GM23338 (cell line): ENCODE results near the gene SIRPA. TPM values are rescaled to one million over a fixed set of nuclear protein-coding genes. Genes with fewer than 3 reads are reported as not detected.

Source experiments
- ATAC-seq: fragments of 200-7000 bp; cut with Tn5 transposase; 3 replicates; pipeline ENCODE4 v1.9.1; 2020
- DNase-seq: peaks from one replicate; pipeline ENCODE4 v3.0.0-alpha.2; 2015; ENCODE audit warnings: low spot score
- H2AFZ ChIP-seq: fragments of 200-600 bp; sonication (generic); 2 replicates; pipeline ENCODE4 v1.8.0; 2016; ENCODE audit warnings: antibody characterized with exemption, mild to moderate bottlenecking, moderate library complexity
- H3F3A ChIP-seq: fragments of 200-600 bp; sonication (generic); replicated peaks from 2 replicates; pipeline ENCODE4 v1.8.0; 2017; ENCODE audit warnings: antibody characterized with exemption, mixed run types, low read depth
- H3K27ac ChIP-seq: fragments of 200-600 bp; sonication (generic); 2 replicates; pipeline ENCODE4 v1.6.1; 2016; ENCODE audit warnings: low read depth
- H3K27me3 ChIP-seq: fragments of 200-600 bp; sonication (generic); 2 replicates; pipeline ENCODE4 v1.8.0; 2016; ENCODE audit warnings: mild to moderate bottlenecking, mixed run types, moderate library complexity; ENCODE audit not compliant: insufficient read depth
- H3K36me3 ChIP-seq: fragments of 200-600 bp; sonication (generic); 2 replicates; pipeline ENCODE4 v1.8.0; 2016; ENCODE audit warnings: mild to moderate bottlenecking; ENCODE audit not compliant: insufficient read depth
- H3K4me1 ChIP-seq: fragments of 200-600 bp; sonication (generic); 2 replicates; pipeline ENCODE4 v1.8.0; 2016; ENCODE audit warnings: mild to moderate bottlenecking, moderate library complexity; ENCODE audit not compliant: insufficient read depth
- H3K4me2 ChIP-seq: fragments of 200-600 bp; sonication (generic); 2 replicates; pipeline ENCODE4 v1.7.1; 2017; ENCODE audit warnings: mixed run types
- H3K4me3 ChIP-seq: fragments of 200-600 bp; sonication (generic); 2 replicates; pipeline ENCODE4 v1.6.1; 2016; ENCODE audit warnings: mixed run types
- H3K79me2 ChIP-seq: fragments of 200-600 bp; sonication (generic); replicated peaks from 2 replicates; pipeline ENCODE4 v1.8.0; 2017; ENCODE audit warnings: mild to moderate bottlenecking; ENCODE audit not compliant: insufficient read depth
- H3K9me2 ChIP-seq: fragments of 200-600 bp; sonication (generic); 2 replicates; pipeline ENCODE4 v1.8.0; 2017; ENCODE audit not compliant: insufficient read depth
- H4K20me1 ChIP-seq: fragments of 200-600 bp; sonication (generic); replicated peaks from 2 replicates; pipeline ENCODE4 v1.8.0; 2017; ENCODE audit warnings: mild to moderate bottlenecking; ENCODE audit not compliant: insufficient read depth
- H3K27ac Mint-ChIP-seq: 2 replicates; pipeline ENCODE4 v1.8.0; 2020; ENCODE audit warnings: inconsistent platforms, mild to moderate bottlenecking, moderate library complexity, mixed read lengths
- H3K27me3 Mint-ChIP-seq: 3 replicates; pipeline ENCODE4 v1.8.0; 2022; ENCODE audit warnings: low read depth, mild to moderate bottlenecking, moderate library complexity, mixed read lengths, inconsistent platforms; ENCODE audit not compliant: insufficient read depth, poor library complexity
- H3K36me3 Mint-ChIP-seq: 3 replicates; pipeline ENCODE4 v1.8.0; 2021; ENCODE audit warnings: low read depth, mild to moderate bottlenecking, inconsistent platforms, moderate library complexity, mixed read lengths
- H3K4me1 Mint-ChIP-seq: 3 replicates; pipeline ENCODE4 v1.8.0; 2020; ENCODE audit warnings: mild to moderate bottlenecking, inconsistent platforms, mixed read lengths
- H3K4me3 Mint-ChIP-seq: 3 replicates; pipeline ENCODE4 v1.8.0; 2021; ENCODE audit warnings: moderate library complexity, mild to moderate bottlenecking, inconsistent platforms, mixed read lengths
- H3K9me3 Mint-ChIP-seq: 3 replicates; pipeline ENCODE4 v1.8.0; 2020; ENCODE audit warnings: moderate library complexity, mild to moderate bottlenecking, inconsistent platforms, mixed read lengths
- CREB1 ChIP-seq: fragments of 250-450 bp; sonication (Bioruptor Pico); IDR thresholded peaks from 2 replicates; pipeline ENCODE4 v1.5.0; 2020; ENCODE audit warnings: low read depth, mild to moderate bottlenecking, moderate library complexity
- CTCF ChIP-seq, 2 experiments: fragments of 200-600 bp in 1 of 2; sonication (generic) in 1 of 2; conservative IDR thresholded peaks; 2 replicates each; pipeline versions ENCODE4 v1.5.1 to v1.6.1; 2016 to 2017; ENCODE audit warnings: antibody characterized with exemption in 2 of 2, low read depth in 2 of 2, mild to moderate bottlenecking in 2 of 2, moderate library complexity in 1 of 2
- ETS1 ChIP-seq: IDR thresholded peaks from 2 replicates; pipeline ENCODE4 v1.6.1; 2016; ENCODE audit warnings: antibody characterized with exemption
- EZH2 ChIP-seq: fragments of 200-600 bp; sonication (generic); IDR thresholded peaks from one replicate; pipeline ENCODE4 v1.8.0; 2017; ENCODE audit warnings: antibody characterized with exemption, mild to moderate bottlenecking, low read depth; ENCODE audit not compliant: unreplicated experiment
- REST ChIP-seq: IDR thresholded peaks from one replicate; pipeline ENCODE4 v1.6.1; 2018; ENCODE audit warnings: antibody characterized with exemption; ENCODE audit not compliant: unreplicated experiment
- ZNF462 ChIP-seq: fragments of 250-450 bp; sonication (Bioruptor Pico); IDR thresholded peaks from 2 replicates; pipeline ENCODE4 v1.5.0; 2020; ENCODE audit warnings: mild to moderate bottlenecking, moderate library complexity
- polyA plus RNA-seq: library from polyadenylated mRNA; unstranded; fragments of >200 nt; fragmentation: Nextera tagmentation; extraction: Ambion mirVana; gene quantifications from 2 replicates; pipeline ENCODE4 v1.2.1, GENCODE V29; 2016
- total RNA-seq: library from RNA; depleted of rRNA; stranded (reverse); fragments of >200 nt; shearing (Covaris generic); gene quantifications from 2 replicates; pipeline ENCODE4 v1.2.3, GENCODE V29; 2014

The SIRPA gene
- total and polyA plus RNA-seq, 2 experiments from 2014 or later: 1.2 to 2.9 TPM

- TF ChIP-seq ETS1: no peak
- no peak for TF ChIP-seq EZH2
- no peak for TF ChIP-seq REST
- no peak for TF ChIP-seq CTCF (conservative IDR thresholded peaks at IDR 0.05; ENCODE audit: low read depth in 2 of 2)
Measured at GRCh38 chr20:1872459-1873097, 22.6 kb upstream of the SIRPA start (continued).

- H4K20me1 ChIP-seq: no peaks in the 10 kb centered on the region
- Mint-ChIP-seq H3K4me1 (peaks cover 6% of the 10 kb centered on the region; the same call in 2 of the 3 replicates), H3K27me3 (peaks cover 7% of the 10 kb centered on the region), H3K27ac (no peak overlapping the region), H3K9me3 (peaks cover 3% of the 10 kb centered on the region; the same call in 2 of the 3 replicates), H3K4me3 (no peak overlapping the region), H3K36me3 (no peaks in the 10 kb centered on the region)
- H3K4me1 ChIP-seq: no peaks in the 10 kb centered on the region
- DNase-seq: no peak
- H3K27me3 ChIP-seq: no peaks in the 10 kb centered on the region
- H3K79me2 ChIP-seq: no peaks in the 10 kb centered on the region
- H2AFZ ChIP-seq: no peak overlapping the region
- ATAC-seq: no peak
- H3K9me2 ChIP-seq: no peaks in the 10 kb centered on the region
- no peak overlapping the region for H3K4me2 ChIP-seq
- no peak overlapping the region for H3K4me3 ChIP-seq
- H3K36me3 ChIP-seq: no peaks in the 10 kb centered on the region
- H3F3A ChIP-seq: no peaks in the 10 kb centered on the region
- no peak overlapping the region for H3K27ac ChIP-seq
- TF ChIP-seq ZNF462 (no peak), CREB1 (no peak), ETS1 (no peak)
Measured at GRCh38 chr20:1874450-1875182, 20.6 kb upstream of the SIRPA start.
